SK-N-SH (cell line): ENCODE data around the gene GABRG3. TPM values are rescaled to one million over a fixed set of nuclear protein-coding genes. Genes with fewer than 3 reads are reported as not detected.

Source experiments
- CTCF ChIA-PET: fragments of 300-600, 350-600 bp; formaldehyde crosslinking; extraction: SDS; loops from one replicate; lab custom pipeline; 2021; lab: Yijun Ruan, JAX
- POLR2A ChIA-PET: fragments of 350-600 bp; sonication (Branson Sonifier 250); formaldehyde crosslinking; extraction: SDS; loops from one replicate; lab custom pipeline; 2020; ENCODE audit warnings: antibody characterized with exemption, inconsistent platforms; lab: Yijun Ruan, JAX
- DNase-seq: peaks from one replicate; pipeline ENCODE4 v3.0.0; 2012
- H2AFZ ChIP-seq: fragments of 200-600 bp; sonication (generic); 2 replicates; pipeline ENCODE4 v1.8.1; 2016; ENCODE audit warnings: antibody characterized with exemption, mild to moderate bottlenecking, low read depth
- H3F3A ChIP-seq: fragments of 200-600 bp; sonication (generic); replicated peaks from 2 replicates; pipeline ENCODE3; 2016; ENCODE audit warnings: antibody characterized with exemption, mild to moderate bottlenecking; ENCODE audit not compliant: insufficient read depth
- H3K27ac ChIP-seq, 2 experiments: fragments of 200-500 bp in 1 of 2; fragments of 200-600 bp in 1 of 2; sonication (Bioruptor generic) in 1 of 2; sonication (generic), shearing (Covaris generic) in 1 of 2; 2 replicates each; pipeline versions ENCODE4 v1.5.1 to v1.6.1; 2014 to 2016; ENCODE audit warnings: low read depth in 2 of 2, inconsistent platforms in 1 of 2, low read length in 1 of 2, mild to moderate bottlenecking in 1 of 2, mixed read lengths in 1 of 2
- H3K27me3 ChIP-seq: fragments of 200-600 bp; sonication (generic), shearing (Covaris generic); 2 replicates; pipeline ENCODE4 v1.6.1; 2016; ENCODE audit warnings: mixed run types; ENCODE audit not compliant: insufficient read depth
- H3K36me3 ChIP-seq, 2 experiments: fragments of 200-500 bp in 1 of 2; fragments of 200-600 bp in 1 of 2; sonication (Bioruptor generic) in 1 of 2; sonication (generic) in 1 of 2; replicated peaks in 1 of 2; 2 replicates each; pipeline versions ENCODE3 to v1.5.1; 2014 to 2016; ENCODE audit warnings: low read length in 1 of 2, mild to moderate bottlenecking in 1 of 2; ENCODE audit not compliant: insufficient read depth in 2 of 2, control insufficient read depth in 1 of 2
- H3K4me1 ChIP-seq, 2 experiments: fragments of 200-500 bp in 1 of 2; fragments of 200-600 bp in 1 of 2; sonication (Bioruptor generic) in 1 of 2; sonication (generic), shearing (Covaris generic) in 1 of 2; 2 replicates each; pipeline versions ENCODE4 v1.5.1 to v1.6.1; 2014 to 2016; ENCODE audit warnings: low read depth in 1 of 2, low read length in 1 of 2, mixed run types in 1 of 2; ENCODE audit not compliant: insufficient read depth in 2 of 2, control insufficient read depth in 1 of 2
- H3K4me2 ChIP-seq: fragments of 200-600 bp; sonication (generic), shearing (Covaris generic); 2 replicates; pipeline ENCODE4 v1.6.1; 2017; ENCODE audit warnings: mixed run types
- H3K4me3 ChIP-seq, 2 experiments: fragments of 200-500 bp in 1 of 2; fragments of 200-600 bp in 1 of 2; sonication (Bioruptor generic) in 1 of 2; sonication (generic), shearing (Covaris generic) in 1 of 2; 2 replicates each; pipeline versions ENCODE4 v1.5.1 to v1.8.1; 2014 to 2016; ENCODE audit warnings: low read depth in 2 of 2, inconsistent platforms in 1 of 2, low read length in 1 of 2, mild to moderate bottlenecking in 1 of 2, mixed read lengths in 1 of 2, moderate library complexity in 1 of 2
- H3K79me2 ChIP-seq: fragments of 200-600 bp; sonication (generic); 2 replicates; pipeline ENCODE4 v1.8.1; 2017; ENCODE audit warnings: mild to moderate bottlenecking; ENCODE audit not compliant: insufficient read depth
- H3K9ac ChIP-seq: fragments of 200-600 bp; sonication (generic); 2 replicates; pipeline ENCODE4 v1.6.1; 2017; ENCODE audit warnings: mixed run types
- H3K9me2 ChIP-seq: fragments of 200-600 bp; sonication (generic); 2 replicates; pipeline ENCODE4 v1.6.1; 2017; ENCODE audit warnings: mixed run types
- H3K9me3 ChIP-seq: fragments of 200-600 bp; sonication (generic); 2 replicates; pipeline ENCODE4 v1.6.1; 2017; ENCODE audit warnings: mixed run types, mild to moderate bottlenecking, moderate library complexity
- H4K20me1 ChIP-seq: fragments of 200-600 bp; sonication (generic); 2 replicates; pipeline ENCODE4 v1.6.1; 2017; ENCODE audit warnings: mild to moderate bottlenecking, mixed run types; ENCODE audit not compliant: insufficient read depth
- CHD2 ChIP-seq: fragments of 150-350 bp; IDR thresholded peaks from 2 replicates; pipeline ENCODE4 v1.6.1; 2018; ENCODE audit warnings: low read length; ENCODE audit not compliant: partially characterized antibody
- ELF1 ChIP-seq: IDR thresholded peaks from 2 replicates; pipeline ENCODE4 v1.4.0; 2012
- EZH2phosphoT487 ChIP-seq: fragments of 200-600 bp; sonication (generic); IDR thresholded peaks from 2 replicates; pipeline ENCODE4 v1.6.1; 2017; ENCODE audit warnings: low read depth, mixed run types, mild to moderate bottlenecking, antibody characterized with exemption, moderate library complexity, borderline replicate concordance
- FOSL2 ChIP-seq: IDR thresholded peaks from 2 replicates; pipeline ENCODE4 v1.4.0; 2012; ENCODE audit warnings: low read depth, mild to moderate bottlenecking, moderate library complexity, borderline replicate concordance
- FOXJ3 ChIP-seq: sonication (generic); formaldehyde crosslinking; IDR thresholded peaks from 2 replicates; pipeline ENCODE4 v1.5.1; 2020; ENCODE audit warnings: mild to moderate bottlenecking, missing genetic modification reagents
- FOXM1 ChIP-seq: IDR thresholded peaks from 2 replicates; pipeline ENCODE4 v1.4.0; 2012; ENCODE audit warnings: low read depth, mild to moderate bottlenecking
- GATA2 ChIP-seq: sonication (generic); formaldehyde crosslinking; IDR thresholded peaks from 2 replicates; pipeline ENCODE4 v1.5.0; 2020; ENCODE audit warnings: mild to moderate bottlenecking, missing genetic modification reagents
- POLR2AphosphoS5 ChIP-seq: IDR thresholded peaks from 2 replicates; pipeline ENCODE4 v1.6.1; 2012; ENCODE audit warnings: low read depth, low read length
- RCOR1 ChIP-seq: fragments of 150-350 bp; IDR thresholded peaks from 2 replicates; pipeline ENCODE4 v1.6.1; 2017; ENCODE audit warnings: antibody characterized with exemption, low read length
- RXRA ChIP-seq: IDR thresholded peaks from 2 replicates; pipeline ENCODE4 v1.4.0; 2012; ENCODE audit warnings: low read depth, mild to moderate bottlenecking, borderline replicate concordance
- SMC3 ChIP-seq: IDR thresholded peaks from 2 replicates; pipeline ENCODE4 v1.6.1; 2012; ENCODE audit warnings: low read depth, low read length, improper control_type of control experiment
- TCF12 ChIP-seq: IDR thresholded peaks from 2 replicates; pipeline ENCODE4 v1.4.0; 2012
- YY1 ChIP-seq: IDR thresholded peaks from 2 replicates; pipeline ENCODE4 v1.4.0; 2012; ENCODE audit warnings: low read depth, mild to moderate bottlenecking
- WGBS: methylation state at CpG from one replicate; pipeline ENCODE4 v1.1.6; 2017; ENCODE audit warnings: low lambda C conversion rate; 5-methylcytosine and 5-hydroxymethylcytosine counted together
- polyA plus RNA-seq, 3 experiments: library from polyadenylated mRNA; depleted of rRNA; stranded (reverse); fragments of >200 nt; gene quantifications; 2 replicates each; pipeline ENCODE4 v1.2.3, GENCODE V29; 2012
- TF ChIP-seq, protein P1 (sequence below): IDR thresholded peaks from 2 replicates; pipeline ENCODE4 v1.6.1; 2012; ENCODE audit warnings: mild to moderate bottlenecking, low read depth, low read length, moderate library complexity
- TF ChIP-seq, protein P2 (sequence below): fragments of 200-600 bp; sonication (generic); IDR thresholded peaks from 2 replicates; pipeline ENCODE4 v1.6.1; 2017; ENCODE audit warnings: antibody characterized with exemption, mild to moderate bottlenecking, moderate library complexity
- TF ChIP-seq, protein P3 (sequence below): fragments of 150-350 bp; IDR thresholded peaks from 2 replicates; pipeline ENCODE4 v1.6.1; 2017; ENCODE audit warnings: antibody characterized with exemption, low read length, low read depth, borderline replicate concordance
- TF ChIP-seq, protein P4 (sequence below): IDR thresholded peaks from 2 replicates; pipeline ENCODE4 v1.4.0; 2012; ENCODE audit warnings: low read depth, borderline replicate concordance

Gene GABRG3
- polyA plus RNA-seq, 1 of the 3 experiments (the other 2 are of a cell fraction), result not detected

DNA sequence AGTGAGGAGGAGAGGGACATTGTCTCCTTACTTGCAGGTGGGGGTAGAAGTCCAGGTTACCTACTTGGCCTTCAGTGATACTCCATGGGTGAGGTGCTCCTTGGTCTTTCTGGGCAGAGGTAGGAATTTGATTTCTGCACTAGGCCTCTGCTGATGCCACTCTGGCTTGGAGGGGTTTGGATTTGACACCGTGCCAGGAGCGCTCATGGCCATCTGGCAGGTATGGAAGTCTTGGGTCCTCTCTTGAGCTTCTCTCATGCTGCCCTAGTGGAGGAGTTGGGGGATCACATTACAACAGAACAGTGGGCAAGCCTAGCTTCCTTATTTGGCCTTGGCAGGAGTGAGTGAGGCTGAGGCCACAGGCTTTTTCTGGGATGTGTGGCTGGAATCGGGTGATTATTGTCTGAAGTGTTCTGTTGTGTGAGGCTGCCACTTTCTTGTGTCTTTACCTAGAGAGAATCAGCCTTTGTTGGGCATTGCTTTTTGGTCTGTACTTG lies 525.0 kb downstream of the GABRG3 start:
- H3K9me2 ChIP-seq, result no peaks in the 10 kb centered on the region; the same call in 1 of the 2 replicates
- H3K4me3 ChIP-seq, result no peak overlapping the region
- no peak overlapping the region for H3K4me2 ChIP-seq
- no peak for TF ChIP-seq GATA2 (CRISPR knock-in tag)
- no peak for TF ChIP-seq RCOR1
- no peak for TF ChIP-seq EZH2phosphoT487
- TF ChIP-seq CHD2, result no peak
- TF ChIP-seq POLR2AphosphoS5, result no peak
- no peak for DNase-seq
- no peaks in the 10 kb centered on the region for H3K36me3 ChIP-seq
- ChIA-PET POLR2A (no interaction called here), CTCF (no interaction called here)
- no peak overlapping the region for H3K27ac ChIP-seq
- H2AFZ ChIP-seq, result no peak overlapping the region
- no peaks in the 10 kb centered on the region for H3K9me3 ChIP-seq
- H3K4me1 ChIP-seq, result no peaks in the 10 kb centered on the region; a peak in 1 of 4 replicates
- no peak overlapping the region for H3K9ac ChIP-seq
- 59% methylated on average over 3 of the region's 3 CpGs for WGBS
- H3K27me3 ChIP-seq, result no peaks in the 10 kb centered on the region
- no peaks in the 10 kb centered on the region for H4K20me1 ChIP-seq
- H3F3A ChIP-seq, result no peaks in the 10 kb centered on the region
- no peaks in the 10 kb centered on the region for H3K79me2 ChIP-seq

DNA sequence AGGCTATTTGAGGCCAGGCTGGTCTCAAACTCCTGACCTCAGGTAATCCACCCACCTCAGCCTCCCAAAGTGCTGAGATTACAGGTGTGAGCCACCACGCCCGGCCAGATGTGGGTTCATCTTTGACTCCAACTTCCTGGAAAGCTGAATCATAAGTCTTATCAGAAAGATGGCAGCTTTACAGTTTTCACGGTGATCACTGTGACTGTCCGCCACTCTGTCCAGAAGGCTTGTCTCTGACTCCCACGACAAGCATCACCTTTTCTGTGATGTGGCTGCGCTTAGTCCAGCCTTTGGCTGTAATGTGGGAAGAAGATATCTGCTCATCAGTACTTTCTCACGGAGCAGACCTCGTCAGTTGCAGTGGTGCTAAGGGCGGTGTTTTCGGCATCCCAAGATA lies 527.7 kb downstream of the GABRG3 start:
- no peaks in the 10 kb centered on the region; the same call in 1 of the 2 replicates for H3K9me2 ChIP-seq
- WGBS, result 52% methylated on average over 10 of the region's 10 CpGs
- H3K27me3 ChIP-seq, result no peaks in the 10 kb centered on the region
- H3K9me3 ChIP-seq, result no peaks in the 10 kb centered on the region
- H3F3A ChIP-seq, result no peaks in the 10 kb centered on the region
- H3K27ac ChIP-seq, result no peak overlapping the region
- TF ChIP-seq TCF12 (no peak), CHD2 (no peak), FOXJ3 (CRISPR knock-in tag) (no peak), FOXM1 (no peak), ELF1 (no peak), YY1 (no peak), FOSL2 (no peak), RXRA (no peak), SMC3 (no peak)
- TF ChIP-seq, protein P1, sequence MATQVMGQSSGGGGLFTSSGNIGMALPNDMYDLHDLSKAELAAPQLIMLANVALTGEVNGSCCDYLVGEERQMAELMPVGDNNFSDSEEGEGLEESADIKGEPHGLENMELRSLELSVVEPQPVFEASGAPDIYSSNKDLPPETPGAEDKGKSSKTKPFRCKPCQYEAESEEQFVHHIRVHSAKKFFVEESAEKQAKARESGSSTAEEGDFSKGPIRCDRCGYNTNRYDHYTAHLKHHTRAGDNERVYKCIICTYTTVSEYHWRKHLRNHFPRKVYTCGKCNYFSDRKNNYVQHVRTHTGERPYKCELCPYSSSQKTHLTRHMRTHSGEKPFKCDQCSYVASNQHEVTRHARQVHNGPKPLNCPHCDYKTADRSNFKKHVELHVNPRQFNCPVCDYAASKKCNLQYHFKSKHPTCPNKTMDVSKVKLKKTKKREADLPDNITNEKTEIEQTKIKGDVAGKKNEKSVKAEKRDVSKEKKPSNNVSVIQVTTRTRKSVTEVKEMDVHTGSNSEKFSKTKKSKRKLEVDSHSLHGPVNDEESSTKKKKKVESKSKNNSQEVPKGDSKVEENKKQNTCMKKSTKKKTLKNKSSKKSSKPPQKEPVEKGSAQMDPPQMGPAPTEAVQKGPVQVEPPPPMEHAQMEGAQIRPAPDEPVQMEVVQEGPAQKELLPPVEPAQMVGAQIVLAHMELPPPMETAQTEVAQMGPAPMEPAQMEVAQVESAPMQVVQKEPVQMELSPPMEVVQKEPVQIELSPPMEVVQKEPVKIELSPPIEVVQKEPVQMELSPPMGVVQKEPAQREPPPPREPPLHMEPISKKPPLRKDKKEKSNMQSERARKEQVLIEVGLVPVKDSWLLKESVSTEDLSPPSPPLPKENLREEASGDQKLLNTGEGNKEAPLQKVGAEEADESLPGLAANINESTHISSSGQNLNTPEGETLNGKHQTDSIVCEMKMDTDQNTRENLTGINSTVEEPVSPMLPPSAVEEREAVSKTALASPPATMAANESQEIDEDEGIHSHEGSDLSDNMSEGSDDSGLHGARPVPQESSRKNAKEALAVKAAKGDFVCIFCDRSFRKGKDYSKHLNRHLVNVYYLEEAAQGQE, result no peak
- TF ChIP-seq, protein P2, sequence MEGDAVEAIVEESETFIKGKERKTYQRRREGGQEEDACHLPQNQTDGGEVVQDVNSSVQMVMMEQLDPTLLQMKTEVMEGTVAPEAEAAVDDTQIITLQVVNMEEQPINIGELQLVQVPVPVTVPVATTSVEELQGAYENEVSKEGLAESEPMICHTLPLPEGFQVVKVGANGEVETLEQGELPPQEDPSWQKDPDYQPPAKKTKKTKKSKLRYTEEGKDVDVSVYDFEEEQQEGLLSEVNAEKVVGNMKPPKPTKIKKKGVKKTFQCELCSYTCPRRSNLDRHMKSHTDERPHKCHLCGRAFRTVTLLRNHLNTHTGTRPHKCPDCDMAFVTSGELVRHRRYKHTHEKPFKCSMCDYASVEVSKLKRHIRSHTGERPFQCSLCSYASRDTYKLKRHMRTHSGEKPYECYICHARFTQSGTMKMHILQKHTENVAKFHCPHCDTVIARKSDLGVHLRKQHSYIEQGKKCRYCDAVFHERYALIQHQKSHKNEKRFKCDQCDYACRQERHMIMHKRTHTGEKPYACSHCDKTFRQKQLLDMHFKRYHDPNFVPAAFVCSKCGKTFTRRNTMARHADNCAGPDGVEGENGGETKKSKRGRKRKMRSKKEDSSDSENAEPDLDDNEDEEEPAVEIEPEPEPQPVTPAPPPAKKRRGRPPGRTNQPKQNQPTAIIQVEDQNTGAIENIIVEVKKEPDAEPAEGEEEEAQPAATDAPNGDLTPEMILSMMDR, result no peak
- TF ChIP-seq, protein P3, sequence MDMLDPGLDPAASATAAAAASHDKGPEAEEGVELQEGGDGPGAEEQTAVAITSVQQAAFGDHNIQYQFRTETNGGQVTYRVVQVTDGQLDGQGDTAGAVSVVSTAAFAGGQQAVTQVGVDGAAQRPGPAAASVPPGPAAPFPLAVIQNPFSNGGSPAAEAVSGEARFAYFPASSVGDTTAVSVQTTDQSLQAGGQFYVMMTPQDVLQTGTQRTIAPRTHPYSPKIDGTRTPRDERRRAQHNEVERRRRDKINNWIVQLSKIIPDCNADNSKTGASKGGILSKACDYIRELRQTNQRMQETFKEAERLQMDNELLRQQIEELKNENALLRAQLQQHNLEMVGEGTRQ, result no peak
- TF ChIP-seq, protein P4, sequence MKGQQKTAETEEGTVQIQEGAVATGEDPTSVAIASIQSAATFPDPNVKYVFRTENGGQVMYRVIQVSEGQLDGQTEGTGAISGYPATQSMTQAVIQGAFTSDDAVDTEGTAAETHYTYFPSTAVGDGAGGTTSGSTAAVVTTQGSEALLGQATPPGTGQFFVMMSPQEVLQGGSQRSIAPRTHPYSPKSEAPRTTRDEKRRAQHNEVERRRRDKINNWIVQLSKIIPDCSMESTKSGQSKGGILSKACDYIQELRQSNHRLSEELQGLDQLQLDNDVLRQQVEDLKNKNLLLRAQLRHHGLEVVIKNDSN, result no peak
- DNase-seq, result no peak
- H3K36me3 ChIP-seq, result no peaks in the 10 kb centered on the region
- no peak overlapping the region for H2AFZ ChIP-seq
- no peak overlapping the region for H3K9ac ChIP-seq
- no peak overlapping the region for H3K4me2 ChIP-seq
- ChIA-PET POLR2A (no interaction called here), CTCF (no interaction called here)
- no peaks in the 10 kb centered on the region for H3K79me2 ChIP-seq
- H3K4me1 ChIP-seq, result no peaks in the 10 kb centered on the region
- no peaks in the 10 kb centered on the region for H4K20me1 ChIP-seq
- H3K4me3 ChIP-seq, result no peak overlapping the region
